KMS-11 (cell line): Measurements from ENCODE around the gene SNTN.

Source experiments
- H2AFZ ChIP-seq: fragments of 200-600 bp; sonication (generic); 2 replicates; pipeline ENCODE4 v1.6.1; 2016; ENCODE audit warnings: antibody characterized with exemption, mixed run types, low read depth
- H3K27ac ChIP-seq: fragments of 200-600 bp; sonication (generic); 2 replicates; pipeline ENCODE4 v1.6.1; 2016; ENCODE audit warnings: mild to moderate bottlenecking, mixed run types
- H3K27me3 ChIP-seq: fragments of 200-600 bp; sonication (generic); 2 replicates; pipeline ENCODE4 v1.6.1; 2017; ENCODE audit warnings: mild to moderate bottlenecking, low read depth, mixed run types, moderate library complexity; ENCODE audit not compliant: insufficient read depth
- H3K36me3 ChIP-seq: fragments of 200-600 bp; sonication (generic); 2 replicates; pipeline ENCODE4 v1.6.1; 2017; ENCODE audit warnings: mild to moderate bottlenecking, mixed run types; ENCODE audit not compliant: insufficient read depth
- H3K4me1 ChIP-seq: fragments of 200-600 bp; sonication (generic); 2 replicates; pipeline ENCODE4 v1.6.1; 2016; ENCODE audit warnings: mild to moderate bottlenecking, low read depth, mixed run types; ENCODE audit not compliant: poor library complexity, severe bottlenecking
- H3K4me2 ChIP-seq: fragments of 200-600 bp; sonication (generic); 2 replicates; pipeline ENCODE4 v1.7.0; 2016; ENCODE audit warnings: mild to moderate bottlenecking, mixed run types
- H3K4me3 ChIP-seq: fragments of 200-600 bp; sonication (generic); IDR thresholded peaks from 2 replicates; pipeline ENCODE4 v1.6.1; 2017; ENCODE audit warnings: low read depth, low read length, mixed read lengths; ENCODE audit not compliant: insufficient read depth
- H3K79me2 ChIP-seq: fragments of 200-600 bp; sonication (generic); 2 replicates; pipeline ENCODE4 v1.6.1; 2016; ENCODE audit warnings: low read depth, mixed run types; ENCODE audit not compliant: insufficient read depth
- H3K9ac ChIP-seq: fragments of 200-600 bp; sonication (generic); 2 replicates; pipeline ENCODE4 v1.6.1; 2016; ENCODE audit warnings: mild to moderate bottlenecking, mixed run types
- H4K20me1 ChIP-seq: fragments of 200-600 bp; sonication (generic); 2 replicates; pipeline ENCODE4 v1.6.1; 2016; ENCODE audit warnings: mild to moderate bottlenecking, mixed run types; ENCODE audit not compliant: insufficient read depth
- TF ChIP-seq, protein P1 (sequence below): fragments of 200-600 bp; sonication (generic); conservative IDR thresholded peaks from 2 replicates; pipeline ENCODE4 v1.6.1; 2017; ENCODE audit warnings: low read depth, mild to moderate bottlenecking, antibody characterized with exemption, low read length, moderate library complexity, mixed read lengths

The SNTN gene

GRCh38 chr3:63709576-63709975 is 57.1 kb downstream of the SNTN start:
- H4K20me1 ChIP-seq: no peaks in the 10 kb centered on the region
- no peak overlapping the region for H2AFZ ChIP-seq
- no peak overlapping the region for H3K4me3 ChIP-seq
- H3K4me2 ChIP-seq: no peak overlapping the region
- H3K27me3 ChIP-seq: no peaks in the 10 kb centered on the region
- no peaks in the 10 kb centered on the region for H3K79me2 ChIP-seq
- H3K36me3 ChIP-seq: no peaks in the 10 kb centered on the region
- no peak overlapping the region for H3K27ac ChIP-seq
- H3K9ac ChIP-seq: no peak overlapping the region
- TF ChIP-seq, protein P1, sequence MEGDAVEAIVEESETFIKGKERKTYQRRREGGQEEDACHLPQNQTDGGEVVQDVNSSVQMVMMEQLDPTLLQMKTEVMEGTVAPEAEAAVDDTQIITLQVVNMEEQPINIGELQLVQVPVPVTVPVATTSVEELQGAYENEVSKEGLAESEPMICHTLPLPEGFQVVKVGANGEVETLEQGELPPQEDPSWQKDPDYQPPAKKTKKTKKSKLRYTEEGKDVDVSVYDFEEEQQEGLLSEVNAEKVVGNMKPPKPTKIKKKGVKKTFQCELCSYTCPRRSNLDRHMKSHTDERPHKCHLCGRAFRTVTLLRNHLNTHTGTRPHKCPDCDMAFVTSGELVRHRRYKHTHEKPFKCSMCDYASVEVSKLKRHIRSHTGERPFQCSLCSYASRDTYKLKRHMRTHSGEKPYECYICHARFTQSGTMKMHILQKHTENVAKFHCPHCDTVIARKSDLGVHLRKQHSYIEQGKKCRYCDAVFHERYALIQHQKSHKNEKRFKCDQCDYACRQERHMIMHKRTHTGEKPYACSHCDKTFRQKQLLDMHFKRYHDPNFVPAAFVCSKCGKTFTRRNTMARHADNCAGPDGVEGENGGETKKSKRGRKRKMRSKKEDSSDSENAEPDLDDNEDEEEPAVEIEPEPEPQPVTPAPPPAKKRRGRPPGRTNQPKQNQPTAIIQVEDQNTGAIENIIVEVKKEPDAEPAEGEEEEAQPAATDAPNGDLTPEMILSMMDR: no peak
- H3K4me1 ChIP-seq: no peaks in the 10 kb centered on the region
